ENCODE measurements around the gene C19orf44. TPM values are rescaled to one million over a fixed set of nuclear protein-coding genes. Genes with fewer than 3 reads are reported as not detected.

Gene C19orf44
- total and polyA plus RNA-seq, 2 experiments from 2014 or later: 2.5 to 5.9 TPM

- H3K27me3 Mint-ChIP-seq (ENCODE audit: insufficient read depth, low read depth, poor library complexity): peaks cover 1% of the 10 kb centered on the region
- no peak for DNase-seq (ENCODE audit: low spot score)
- H3K36me3 Mint-ChIP-seq (ENCODE audit: low read depth): peaks cover 62% of the 10 kb centered on the region
These were observed 66.4 kb downstream of the C19orf44 start for GRCh38 chr19:16562608-16563025.

More at GRCh38 chr19:16562608-16563025, 66.4 kb downstream of the C19orf44 start:
- H3F3A ChIP-seq (replicated peaks; ENCODE audit: low read depth): peaks cover 4% of the 10 kb centered on the region; the same call in 1 of the 2 replicates
- no peak overlapping the region for H3K4me3 Mint-ChIP-seq
- no peaks in the 10 kb centered on the region for H3K9me3 Mint-ChIP-seq
- no peaks in the 10 kb centered on the region for H3K4me1 Mint-ChIP-seq
- H4K20me1 ChIP-seq (replicated peaks; ENCODE audit: insufficient read depth): peaks cover 2% of the 10 kb centered on the region; the same call in 1 of the 2 replicates
- TF ChIP-seq POLR2AphosphoS5 (IDR thresholded peaks at IDR 0.05; ENCODE audit: low read depth) (no peak), EZH2phosphoT487 (IDR thresholded peaks at IDR 0.05; ENCODE audit: unreplicated experiment) (no peak), ZNF114 (CRISPR knock-in tag; IDR thresholded peaks at IDR 0.05) (no peak), ZNF462 (CRISPR knock-in tag; IDR thresholded peaks at IDR 0.05) (no peak), NANOG (IDR thresholded peaks at IDR 0.05; ENCODE audit: borderline replicate concordance) (no peak), CREB1 (CRISPR knock-in tag; IDR thresholded peaks at IDR 0.05; ENCODE audit: low read depth) (no peak), ETS1 (IDR thresholded peaks at IDR 0.05) (no peak), ZNF331 (CRISPR knock-in tag; IDR thresholded peaks at IDR 0.05; ENCODE audit: low read depth) (no peak)
- H3K4me1 ChIP-seq (ENCODE audit: insufficient read depth): no peaks in the 10 kb centered on the region
- H3K79me2 ChIP-seq (replicated peaks; ENCODE audit: insufficient read depth): no peaks in the 10 kb centered on the region
- H3K4me3 ChIP-seq: no peak overlapping the region
- no peaks in the 10 kb centered on the region for H3K9me2 ChIP-seq (ENCODE audit: insufficient read depth)
- no peak overlapping the region for H2AFZ ChIP-seq
- ATAC-seq: no peak
- H3K4me2 ChIP-seq: no peak overlapping the region
- peaks cover 23% of the 10 kb centered on the region for H3K36me3 ChIP-seq (ENCODE audit: insufficient read depth)
- H3K27me3 ChIP-seq (ENCODE audit: insufficient read depth): no peaks in the 10 kb centered on the region
- H3K27ac Mint-ChIP-seq: no peak overlapping the region
- no peak overlapping the region for H3K27ac ChIP-seq (ENCODE audit: low read depth)
